SW480 (cell line): ENCODE data around the gene ATP6V1C2.

Experiments
- DNase-seq: peaks from one replicate; pipeline ENCODE4 v3.0.0-alpha.2; 2016; ENCODE audit warnings: low spot score

Gene ATP6V1C2, protein sequence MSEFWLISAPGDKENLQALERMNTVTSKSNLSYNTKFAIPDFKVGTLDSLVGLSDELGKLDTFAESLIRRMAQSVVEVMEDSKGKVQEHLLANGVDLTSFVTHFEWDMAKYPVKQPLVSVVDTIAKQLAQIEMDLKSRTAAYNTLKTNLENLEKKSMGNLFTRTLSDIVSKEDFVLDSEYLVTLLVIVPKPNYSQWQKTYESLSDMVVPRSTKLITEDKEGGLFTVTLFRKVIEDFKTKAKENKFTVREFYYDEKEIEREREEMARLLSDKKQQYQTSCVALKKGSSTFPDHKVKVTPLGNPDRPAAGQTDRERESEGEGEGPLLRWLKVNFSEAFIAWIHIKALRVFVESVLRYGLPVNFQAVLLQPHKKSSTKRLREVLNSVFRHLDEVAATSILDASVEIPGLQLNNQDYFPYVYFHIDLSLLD

DNA sequence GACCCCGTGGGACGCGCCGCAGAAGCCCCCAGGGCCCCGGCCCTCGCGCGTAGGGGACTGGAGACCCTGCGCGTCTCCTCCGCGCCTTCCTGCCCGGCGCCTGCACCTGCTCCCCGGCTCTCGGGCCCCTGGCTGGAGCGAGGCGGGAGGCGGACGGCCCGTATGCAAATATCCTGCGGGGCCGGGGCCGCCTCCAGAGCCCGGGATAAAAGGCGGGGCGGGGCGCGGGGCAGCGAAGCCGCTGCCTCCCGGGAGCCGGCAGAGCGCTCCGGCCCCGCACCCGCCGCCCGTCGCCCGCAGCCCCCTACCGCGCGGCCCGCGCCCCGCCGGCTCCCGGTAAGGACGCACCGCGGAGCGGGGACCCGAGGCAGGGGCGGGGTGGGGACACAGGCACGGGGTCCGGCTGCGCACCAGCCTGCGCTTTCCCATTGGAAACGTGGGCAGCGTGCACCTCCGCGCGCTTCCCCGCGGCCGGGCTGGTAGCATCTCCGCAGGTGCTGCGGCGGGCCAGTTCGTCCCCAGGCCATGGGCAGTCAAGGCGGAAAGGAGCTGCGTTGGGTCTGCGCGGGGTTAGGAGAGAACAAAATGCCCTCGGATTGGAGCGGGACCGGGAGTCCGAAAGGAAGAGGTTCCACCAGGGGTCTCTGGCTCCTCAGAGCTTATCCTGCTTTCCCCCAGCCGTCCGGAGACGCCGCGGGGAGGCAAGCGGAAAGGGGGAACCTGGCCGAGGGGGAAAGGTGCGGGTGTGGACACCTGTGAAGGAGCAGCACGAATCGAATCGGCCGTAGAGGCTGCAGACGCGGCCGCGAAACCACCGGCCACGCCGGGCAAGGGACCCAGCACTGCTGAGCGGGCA, at the start of gene ATP6V1C2:
Gene ATP6V1C2 (plus strand): TSS at position 235 of the 856 bp plus-strand sequence. CDS start 1,220 bp downstream, outside the sequence.
- DNase-seq = peak; percentile 47

DNA sequence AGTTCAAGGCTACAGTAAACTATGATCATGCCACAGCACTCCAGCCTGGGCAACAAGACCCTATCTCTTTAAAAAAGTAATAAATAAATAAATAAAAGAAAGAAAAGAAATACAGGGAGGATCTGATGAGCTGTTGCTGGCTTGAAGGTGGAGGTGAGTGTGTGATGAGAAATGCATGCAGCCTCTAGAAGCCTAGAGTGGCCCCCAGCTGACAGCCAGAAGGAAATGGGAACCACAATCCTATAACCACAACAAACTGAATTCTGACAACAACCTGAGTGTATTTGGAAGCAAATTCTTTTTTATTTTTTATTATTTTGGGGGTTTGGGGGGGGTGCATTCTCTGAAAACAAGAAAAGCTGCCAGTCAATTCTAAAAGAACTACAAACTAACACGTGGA, 46.3 kb upstream of the ATP6V1C2 start:
- no peak for DNase-seq

DNA sequence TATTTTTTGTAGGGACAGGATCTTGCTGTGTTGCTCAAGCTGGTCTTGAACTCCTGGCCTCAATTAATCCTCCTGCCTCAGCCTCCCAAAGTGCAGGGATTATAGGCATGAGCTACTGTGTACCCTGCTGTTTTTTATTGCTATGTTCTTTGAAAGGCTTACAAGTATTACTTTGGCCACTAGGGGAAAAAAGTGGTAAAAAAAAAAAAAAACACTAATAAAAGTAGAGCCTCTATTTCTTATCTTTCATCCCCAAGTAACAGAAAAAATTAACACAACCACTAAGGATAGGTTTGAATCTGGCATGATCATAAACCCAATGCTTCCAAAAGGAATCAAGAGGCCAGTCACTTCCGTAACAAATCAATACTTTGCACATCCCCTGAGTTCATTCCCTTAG, 43.2 kb upstream of the ATP6V1C2 start:
- no peak for DNase-seq

DNA sequence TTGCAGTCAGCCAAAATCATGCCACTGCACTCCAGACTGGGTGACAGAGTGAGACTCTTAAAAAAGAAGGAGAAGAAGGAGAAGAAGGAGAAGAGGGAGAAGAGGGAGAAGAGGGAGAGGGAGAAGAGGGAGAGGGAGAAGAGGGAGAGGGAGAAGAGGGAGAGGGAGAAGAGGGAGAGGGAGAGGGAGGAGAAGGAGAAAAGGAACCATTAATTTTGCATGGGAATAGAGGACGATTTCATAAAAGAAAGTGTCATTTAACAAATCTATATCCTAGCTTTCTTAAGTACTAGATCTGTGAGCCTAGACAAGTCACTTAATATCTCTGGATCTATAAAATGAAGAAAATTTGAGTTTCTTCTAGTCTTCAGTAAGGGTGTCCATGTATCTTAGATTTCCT, 41.2 kb upstream of the ATP6V1C2 start:
- DNase-seq = no peak

DNA sequence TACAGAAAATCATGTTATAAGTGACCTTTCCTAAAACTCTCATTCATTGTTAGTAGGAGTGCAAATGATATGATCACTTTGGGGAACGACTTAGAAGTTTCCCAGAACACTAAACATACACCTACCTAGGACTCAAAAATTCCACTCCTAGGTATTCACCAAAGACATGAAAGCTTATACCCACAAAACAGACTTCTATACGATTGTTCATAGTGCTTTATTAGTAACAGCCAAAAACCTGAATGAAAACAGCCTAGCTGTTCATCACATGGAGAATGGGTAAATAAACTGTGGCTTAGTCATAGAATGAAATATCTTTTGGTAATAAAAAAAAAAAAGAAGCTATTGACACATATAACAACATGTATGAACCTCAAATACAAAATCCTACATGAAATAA, 40.5 kb upstream of the ATP6V1C2 start:
- no peak for DNase-seq

DNA sequence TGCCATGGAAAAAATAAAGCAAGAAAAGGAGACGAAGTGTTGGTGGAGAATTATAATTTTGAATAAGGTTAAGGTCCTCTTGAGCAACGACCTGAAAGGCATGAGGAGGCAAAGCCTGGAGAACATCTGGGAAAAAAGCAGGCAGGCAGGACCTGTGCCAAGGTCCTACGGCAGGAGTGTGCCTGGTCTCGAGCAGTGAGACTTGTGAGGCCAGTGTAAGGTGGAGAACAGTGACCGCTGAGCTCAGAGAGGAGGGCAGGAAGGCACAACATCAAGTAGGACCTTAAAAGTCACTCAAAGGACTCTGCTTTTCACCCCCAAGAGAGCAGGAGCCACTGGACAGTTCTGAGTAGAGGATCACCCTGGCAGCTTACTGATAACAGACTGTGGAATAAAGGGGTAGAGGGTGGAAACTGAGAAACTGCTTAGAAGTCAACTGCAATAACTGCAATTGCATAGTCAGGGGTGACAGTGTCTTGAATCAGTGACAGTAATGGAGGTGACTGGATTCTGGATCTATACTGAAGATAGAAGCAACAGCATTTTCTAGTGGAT, 35.2 kb upstream of the ATP6V1C2 start:
- no peak for DNase-seq

DNA sequence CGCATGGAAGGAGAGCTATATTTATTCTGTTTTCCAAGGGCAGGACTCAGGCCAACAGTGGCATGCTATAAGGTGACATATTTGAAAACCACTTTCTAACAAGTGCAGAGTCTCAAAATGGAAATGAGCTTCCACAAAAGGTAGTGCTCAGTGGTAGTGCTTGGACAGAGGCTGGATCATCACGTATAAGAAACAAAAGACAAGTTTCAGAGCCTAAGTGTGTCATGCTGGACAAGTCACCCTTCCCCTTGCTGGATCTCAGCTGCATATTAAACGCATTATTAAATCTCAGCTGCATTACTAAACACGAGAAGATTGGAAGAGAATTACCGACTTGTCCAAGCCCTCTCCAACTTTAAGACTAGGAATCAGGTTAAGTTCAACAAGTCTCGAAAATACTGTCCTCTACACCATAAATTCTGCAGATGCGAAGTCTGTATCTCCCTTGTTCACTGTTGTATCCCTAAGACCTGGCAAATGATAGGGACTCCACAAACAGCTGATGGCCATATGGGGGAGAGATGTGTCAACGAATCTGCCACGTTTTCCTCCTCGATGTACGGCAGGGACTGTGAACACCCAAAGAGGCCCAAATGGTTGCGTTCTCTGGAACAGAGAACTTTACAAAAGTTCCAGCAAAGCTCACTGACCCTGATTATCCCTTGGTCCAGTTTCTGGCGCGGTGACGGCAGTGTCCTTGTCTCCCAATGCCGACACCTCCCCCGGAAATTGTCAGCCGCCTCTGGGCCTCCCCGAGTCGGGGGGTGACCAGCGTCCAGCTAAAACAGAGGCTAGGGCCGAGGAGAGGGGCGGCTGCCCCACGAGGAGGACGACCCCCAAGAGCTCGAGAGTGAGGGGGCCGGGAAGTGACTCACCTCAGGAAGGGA, 32.3 kb upstream of the ATP6V1C2 start:
- no peak for DNase-seq

DNA sequence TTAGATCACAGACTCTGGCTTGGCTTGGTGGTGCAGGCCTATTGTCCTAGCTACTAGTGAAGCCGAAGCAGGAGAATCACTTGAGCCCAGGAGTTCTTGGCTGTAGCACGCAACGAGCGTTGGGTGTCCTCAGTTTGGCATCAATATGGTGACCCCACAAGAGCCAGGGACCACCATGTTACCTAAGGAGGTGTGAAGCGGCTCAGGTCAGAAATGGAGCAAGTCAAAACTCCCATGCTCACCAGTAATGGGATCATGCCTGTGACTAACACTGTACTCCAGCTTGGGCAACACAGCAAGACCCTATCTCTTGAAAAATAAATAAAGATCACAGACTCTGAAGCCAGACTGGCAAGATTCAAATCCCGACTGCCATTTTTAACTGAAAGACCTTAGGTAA, 29.9 kb upstream of the ATP6V1C2 start:
- DNase-seq = no peak

DNA sequence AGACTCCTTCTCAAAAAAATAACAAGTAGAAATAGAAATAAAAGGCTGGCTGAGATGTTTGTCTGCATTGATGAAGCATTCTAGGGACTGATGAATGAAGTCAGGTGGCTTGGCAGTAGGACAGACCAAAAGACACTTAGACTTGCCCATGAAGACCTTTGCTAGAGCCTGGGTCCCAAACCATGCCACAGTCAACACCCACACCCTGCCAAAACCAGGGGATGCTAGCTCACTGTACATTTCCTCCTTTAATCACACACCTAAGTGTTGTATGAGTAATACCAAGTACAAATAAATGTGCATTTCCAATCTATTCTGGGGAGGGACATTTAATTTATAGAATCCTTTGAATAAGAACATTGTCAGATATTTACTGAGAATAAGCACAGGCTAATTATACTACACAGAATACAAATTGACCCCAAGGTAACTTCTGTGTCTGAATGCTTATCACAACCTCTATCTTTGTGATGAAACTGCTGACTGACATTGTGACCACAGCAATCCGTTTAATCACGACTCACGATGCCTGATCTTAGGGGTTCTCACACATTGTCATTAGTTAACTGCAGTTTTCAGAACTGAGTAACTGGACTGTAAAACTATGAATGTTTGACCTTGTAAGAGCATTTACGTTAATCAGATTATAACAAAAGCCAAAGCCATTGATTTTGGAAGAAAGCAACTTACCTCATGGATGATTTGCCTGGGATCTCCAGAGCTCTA, 21.2 kb upstream of the ATP6V1C2 start:
- no peak for DNase-seq

DNA sequence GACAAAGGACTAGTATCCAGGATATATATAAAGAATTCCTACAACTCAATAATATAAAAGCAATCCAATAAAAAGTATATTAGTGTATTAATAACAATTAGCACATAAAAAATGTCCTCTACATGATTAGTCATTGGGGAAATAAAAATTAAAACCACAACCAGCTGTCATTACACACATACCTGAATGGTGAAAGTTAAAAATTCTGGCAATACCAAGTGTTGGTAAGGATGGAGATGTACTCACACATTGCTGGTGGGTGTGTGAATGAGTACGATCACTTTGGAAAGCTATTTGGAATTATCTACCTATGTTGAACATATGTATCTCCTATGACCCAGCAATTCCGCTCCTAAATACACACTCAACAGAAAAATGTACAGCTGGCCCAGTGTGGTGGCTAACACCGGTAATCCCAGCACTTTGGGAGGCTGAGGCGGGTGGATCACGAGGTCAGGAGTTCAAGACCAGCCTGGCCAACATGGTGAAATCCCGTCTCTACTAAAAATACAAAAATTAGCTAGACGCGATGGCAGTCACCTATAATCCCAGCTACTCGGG, 17.3 kb upstream of the ATP6V1C2 start:
- DNase-seq = no peak

DNA sequence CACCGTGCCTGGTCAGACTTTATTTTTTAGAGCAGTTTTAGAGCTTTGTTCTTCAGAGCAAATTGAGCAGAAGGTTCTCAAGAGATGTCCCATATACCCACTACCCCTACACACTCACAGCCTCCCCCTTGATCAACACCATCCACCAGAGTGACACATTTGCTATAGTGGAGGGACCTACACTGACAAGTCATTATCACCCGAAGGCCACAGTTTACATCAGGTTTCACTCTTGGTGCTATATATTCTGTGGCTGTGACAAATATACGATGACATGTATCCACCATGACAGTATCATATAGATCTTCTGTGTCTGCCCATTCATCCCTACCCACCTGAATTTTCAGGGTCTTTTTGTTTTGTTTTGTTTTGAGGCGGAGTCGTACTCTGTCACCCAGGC, 15.4 kb upstream of the ATP6V1C2 start:
- DNase-seq = no peak

DNA sequence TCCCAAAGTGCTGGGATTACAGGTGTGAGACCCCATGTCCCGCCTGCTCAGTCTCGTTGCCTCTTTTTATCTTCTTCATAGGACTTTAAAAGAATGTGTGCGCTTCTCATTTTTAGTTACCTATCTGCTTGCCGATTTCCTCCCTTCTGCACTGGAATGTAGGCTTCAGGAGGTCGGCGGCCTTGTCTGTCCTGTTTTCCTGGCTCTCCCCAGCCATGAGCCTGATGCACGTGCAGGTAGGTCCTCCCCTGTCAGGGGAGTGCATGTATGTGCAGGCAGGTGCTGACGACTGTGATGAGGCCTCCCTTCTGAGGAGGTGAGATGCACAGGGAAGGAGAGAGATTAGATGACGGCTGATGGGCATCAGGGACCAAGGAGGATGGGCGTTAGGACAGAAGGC, 13.6 kb upstream of the ATP6V1C2 start:
- DNase-seq = no peak

DNA sequence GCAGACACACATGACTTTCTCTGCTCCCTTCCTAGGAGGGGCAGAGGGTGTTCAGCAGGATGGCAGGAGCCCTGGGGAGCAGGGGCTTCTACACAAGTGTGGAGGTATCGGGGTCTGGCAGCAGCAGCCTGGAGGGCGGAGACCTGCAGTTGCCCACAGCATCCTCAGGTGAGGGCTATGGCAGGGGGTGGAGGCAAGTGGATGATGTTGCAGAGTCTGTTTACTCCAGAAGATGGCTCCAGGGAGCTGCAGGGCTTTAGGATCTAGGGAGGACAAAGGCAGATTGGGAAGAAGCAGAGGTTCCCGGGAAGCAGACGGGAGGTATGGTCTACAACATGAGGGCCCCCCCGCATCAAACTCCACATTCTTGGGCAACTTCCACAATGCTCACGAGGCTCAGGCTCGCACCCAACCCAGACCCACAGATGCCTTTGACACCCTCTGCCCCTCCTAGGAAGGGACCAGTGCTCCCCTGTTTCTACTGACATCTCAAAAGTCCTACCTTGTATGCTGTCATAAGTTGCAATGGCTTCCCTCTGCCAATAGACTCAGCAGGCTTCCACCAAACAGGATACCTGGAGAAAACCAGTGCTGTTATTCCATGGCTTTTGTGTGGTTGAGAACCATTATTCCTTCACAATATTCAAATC, 12.0 kb upstream of the ATP6V1C2 start:
- peak; percentile 74 for DNase-seq

DNA sequence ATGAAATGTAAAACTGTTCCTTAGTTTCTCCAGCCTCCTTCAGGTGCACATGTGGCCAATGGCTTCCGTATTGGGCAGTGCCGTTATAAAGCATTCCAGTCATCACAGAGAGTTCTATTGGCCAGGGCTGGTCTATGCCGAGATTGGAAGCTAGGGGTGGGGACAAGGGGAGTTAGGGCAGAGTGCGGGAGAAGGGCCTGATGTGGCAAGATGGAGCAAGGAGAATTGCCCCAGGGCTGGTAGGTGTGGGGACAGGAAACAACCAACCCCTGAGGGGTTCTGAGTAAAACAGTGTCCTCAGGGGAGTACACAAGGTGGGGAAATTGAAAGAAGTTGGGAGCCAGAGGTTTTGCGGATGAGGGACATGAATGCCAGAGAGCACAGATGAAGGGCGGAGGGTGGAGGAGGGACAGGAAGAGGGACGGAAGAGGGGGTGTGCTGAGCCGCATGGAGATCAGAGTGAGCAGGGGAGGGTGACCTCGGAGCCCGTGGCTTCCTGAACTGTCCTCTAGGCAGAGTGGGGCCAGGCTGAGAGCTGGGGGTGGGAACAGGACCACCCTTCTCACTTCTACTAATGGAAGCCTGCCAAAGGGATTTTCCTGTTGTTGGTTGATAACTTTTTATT, 9.1 kb upstream of the ATP6V1C2 start:
- no peak for DNase-seq

DNA sequence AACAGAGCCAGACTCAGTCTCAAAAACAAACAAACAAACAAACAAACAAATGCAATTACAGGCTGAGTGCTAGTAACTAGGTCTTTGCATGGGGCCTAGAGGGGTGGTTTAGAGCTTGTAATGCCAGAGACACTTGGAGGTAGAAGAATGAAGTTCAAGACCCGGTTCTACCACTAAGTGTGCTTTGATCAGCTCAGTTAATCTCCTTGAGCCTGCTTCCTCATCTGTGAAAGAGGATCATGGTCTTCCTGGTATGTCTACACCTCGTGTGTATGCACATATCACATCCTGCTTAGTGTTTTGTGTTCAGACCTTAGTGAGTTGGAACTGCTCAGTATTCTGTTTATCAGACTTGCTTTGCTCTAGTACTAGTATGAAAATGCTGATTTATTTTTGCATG, 4.8 kb upstream of the ATP6V1C2 start:
- no peak for DNase-seq

DNA sequence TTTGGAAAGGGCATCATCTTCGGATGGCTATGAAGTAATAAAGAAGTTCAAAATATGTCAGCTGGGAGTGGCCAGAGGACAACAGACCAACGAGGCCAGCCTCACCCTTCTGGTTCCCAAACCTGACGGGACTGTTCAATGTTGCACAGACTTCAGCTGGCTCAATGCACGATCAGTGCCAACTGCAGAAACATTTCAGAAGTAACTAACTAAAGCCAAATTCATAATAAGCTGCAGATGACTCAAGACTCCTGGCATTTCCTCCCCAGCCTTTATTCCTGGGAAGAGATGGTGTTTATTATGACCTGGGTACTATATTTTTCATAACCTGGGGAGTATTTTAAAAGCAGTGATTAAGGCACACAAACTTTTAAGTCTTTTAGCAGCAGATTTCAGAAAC, 3.8 kb upstream of the ATP6V1C2 start:
- DNase-seq = no peak

DNA sequence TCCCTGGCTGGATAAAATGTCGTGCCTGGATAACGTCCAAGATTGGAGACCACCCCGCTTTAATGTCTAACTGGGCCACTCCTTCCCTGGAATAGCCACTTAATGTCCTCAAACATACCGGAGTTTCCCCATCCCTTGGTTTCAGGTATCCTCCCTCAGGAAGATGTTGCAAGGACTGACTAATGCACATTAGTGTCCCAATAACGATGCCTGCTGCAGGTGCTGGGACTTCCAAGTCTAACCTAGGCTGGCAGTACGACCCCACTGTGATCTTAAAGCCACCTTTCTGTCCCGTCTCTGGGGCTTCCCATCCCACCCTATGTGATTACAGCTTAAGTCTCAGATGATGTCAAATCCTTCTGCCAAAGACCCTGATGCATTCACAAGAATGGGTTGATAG, 1.1 kb upstream of the ATP6V1C2 start:
- no peak for DNase-seq

DNA sequence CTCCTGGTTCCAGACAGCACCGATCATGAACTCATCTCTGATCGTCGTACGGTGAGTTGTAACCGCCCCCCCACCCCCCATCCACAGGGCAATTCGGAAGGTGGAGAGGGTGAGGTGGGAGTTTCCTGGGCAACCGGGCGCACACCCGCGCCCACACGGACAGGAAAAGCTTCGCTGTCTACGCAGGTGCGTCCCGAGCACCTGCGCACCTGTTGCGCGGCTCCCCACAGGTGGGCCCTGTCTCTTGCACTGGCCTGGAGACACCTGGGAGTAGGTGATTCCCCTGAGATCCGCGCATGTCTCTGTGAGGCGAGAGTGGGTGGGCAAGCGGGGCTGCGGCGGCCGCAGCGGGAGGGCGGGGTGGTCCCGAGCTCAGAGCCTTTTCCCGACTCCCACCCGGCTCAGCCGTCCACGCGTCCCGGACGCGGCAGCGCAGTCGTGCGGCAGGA, 459 bp upstream of the ATP6V1C2 start:
- DNase-seq = no peak

DNA sequence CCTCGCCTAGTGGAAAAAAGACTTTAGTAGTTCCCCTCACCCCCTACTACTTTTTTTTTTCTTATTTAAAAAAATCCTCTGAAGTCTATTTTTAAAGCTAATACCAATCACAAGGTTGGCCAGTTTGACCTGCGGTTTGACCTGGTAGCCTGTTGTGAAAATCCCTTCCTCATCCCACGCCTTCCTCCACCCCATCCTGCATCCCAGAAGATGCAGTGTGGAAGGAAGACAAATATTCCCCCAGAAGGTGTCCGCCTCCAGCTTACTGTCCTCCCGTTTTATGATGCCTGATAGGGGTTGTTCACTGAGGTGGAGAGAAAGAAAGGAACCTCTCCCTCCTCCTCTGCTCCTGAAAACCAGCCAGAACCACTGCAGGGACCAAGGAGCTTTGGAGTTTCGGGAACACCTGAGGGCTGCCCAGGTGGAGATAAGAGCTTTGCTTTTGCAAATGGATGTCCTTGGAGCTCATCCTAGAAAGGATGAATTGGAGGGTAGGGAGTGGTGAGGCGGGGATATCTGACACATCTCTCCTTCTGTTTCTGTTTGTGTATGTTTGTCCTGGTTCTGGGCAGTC, 909 bp downstream of the ATP6V1C2 start:
- no peak for DNase-seq
